SK-N-SH (cell line): ENCODE results near the gene RALBP1. TPM values are rescaled to one million over a fixed set of nuclear protein-coding genes. Genes with fewer than 3 reads are reported as not detected.
"Not testable (repeated sequence)": the region's sequence is repeated elsewhere in the genome, so short reads cannot be mapped to it uniquely, and the experiment has no call there.

Source experiments
- CTCF ChIA-PET: fragments of 300-600, 350-600 bp; formaldehyde crosslinking; extraction: SDS; loops from one replicate; lab custom pipeline; 2021; lab: Yijun Ruan, JAX
- POLR2A ChIA-PET: fragments of 350-600 bp; sonication (Branson Sonifier 250); formaldehyde crosslinking; extraction: SDS; loops from one replicate; lab custom pipeline; 2020; ENCODE audit warnings: antibody characterized with exemption, inconsistent platforms; lab: Yijun Ruan, JAX
- DNase-seq: peaks from one replicate; pipeline ENCODE4 v3.0.0; 2012
- H2AFZ ChIP-seq: fragments of 200-600 bp; sonication (generic); 2 replicates; pipeline ENCODE4 v1.8.1; 2016; ENCODE audit warnings: antibody characterized with exemption, mild to moderate bottlenecking, low read depth
- H3F3A ChIP-seq: fragments of 200-600 bp; sonication (generic); replicated peaks from 2 replicates; pipeline ENCODE3; 2016; ENCODE audit warnings: antibody characterized with exemption, mild to moderate bottlenecking; ENCODE audit not compliant: insufficient read depth
- H3K27ac ChIP-seq, 2 experiments: fragments of 200-500 bp in 1 of 2; fragments of 200-600 bp in 1 of 2; sonication (Bioruptor generic) in 1 of 2; sonication (generic), shearing (Covaris generic) in 1 of 2; 2 replicates each; pipeline versions ENCODE4 v1.5.1 to v1.6.1; 2014 to 2016; ENCODE audit warnings: low read depth in 2 of 2, inconsistent platforms in 1 of 2, low read length in 1 of 2, mild to moderate bottlenecking in 1 of 2, mixed read lengths in 1 of 2
- H3K27me3 ChIP-seq: fragments of 200-600 bp; sonication (generic), shearing (Covaris generic); 2 replicates; pipeline ENCODE4 v1.6.1; 2016; ENCODE audit warnings: mixed run types; ENCODE audit not compliant: insufficient read depth
- H3K36me3 ChIP-seq, 2 experiments: fragments of 200-500 bp in 1 of 2; fragments of 200-600 bp in 1 of 2; sonication (Bioruptor generic) in 1 of 2; sonication (generic) in 1 of 2; replicated peaks in 1 of 2; 2 replicates each; pipeline versions ENCODE3 to v1.5.1; 2014 to 2016; ENCODE audit warnings: low read length in 1 of 2, mild to moderate bottlenecking in 1 of 2; ENCODE audit not compliant: insufficient read depth in 2 of 2, control insufficient read depth in 1 of 2
- H3K4me1 ChIP-seq, 2 experiments: fragments of 200-500 bp in 1 of 2; fragments of 200-600 bp in 1 of 2; sonication (Bioruptor generic) in 1 of 2; sonication (generic), shearing (Covaris generic) in 1 of 2; 2 replicates each; pipeline versions ENCODE4 v1.5.1 to v1.6.1; 2014 to 2016; ENCODE audit warnings: low read depth in 1 of 2, low read length in 1 of 2, mixed run types in 1 of 2; ENCODE audit not compliant: insufficient read depth in 2 of 2, control insufficient read depth in 1 of 2
- H3K4me2 ChIP-seq: fragments of 200-600 bp; sonication (generic), shearing (Covaris generic); 2 replicates; pipeline ENCODE4 v1.6.1; 2017; ENCODE audit warnings: mixed run types
- H3K4me3 ChIP-seq, 2 experiments: fragments of 200-500 bp in 1 of 2; fragments of 200-600 bp in 1 of 2; sonication (Bioruptor generic) in 1 of 2; sonication (generic), shearing (Covaris generic) in 1 of 2; 2 replicates each; pipeline versions ENCODE4 v1.5.1 to v1.8.1; 2014 to 2016; ENCODE audit warnings: low read depth in 2 of 2, inconsistent platforms in 1 of 2, low read length in 1 of 2, mild to moderate bottlenecking in 1 of 2, mixed read lengths in 1 of 2, moderate library complexity in 1 of 2
- H3K79me2 ChIP-seq: fragments of 200-600 bp; sonication (generic); 2 replicates; pipeline ENCODE4 v1.8.1; 2017; ENCODE audit warnings: mild to moderate bottlenecking; ENCODE audit not compliant: insufficient read depth
- H3K9ac ChIP-seq: fragments of 200-600 bp; sonication (generic); 2 replicates; pipeline ENCODE4 v1.6.1; 2017; ENCODE audit warnings: mixed run types
- H3K9me2 ChIP-seq: fragments of 200-600 bp; sonication (generic); 2 replicates; pipeline ENCODE4 v1.6.1; 2017; ENCODE audit warnings: mixed run types
- H3K9me3 ChIP-seq: fragments of 200-600 bp; sonication (generic); 2 replicates; pipeline ENCODE4 v1.6.1; 2017; ENCODE audit warnings: mixed run types, mild to moderate bottlenecking, moderate library complexity
- H4K20me1 ChIP-seq: fragments of 200-600 bp; sonication (generic); 2 replicates; pipeline ENCODE4 v1.6.1; 2017; ENCODE audit warnings: mild to moderate bottlenecking, mixed run types; ENCODE audit not compliant: insufficient read depth
- CHD2 ChIP-seq: fragments of 150-350 bp; IDR thresholded peaks from 2 replicates; pipeline ENCODE4 v1.6.1; 2018; ENCODE audit warnings: low read length; ENCODE audit not compliant: partially characterized antibody
- EP300 ChIP-seq, 2 experiments: IDR thresholded peaks; 2 replicates each; pipeline versions ENCODE4 v1.4.0 to v1.6.1; 2012; ENCODE audit warnings: borderline replicate concordance in 1 of 2, low read depth in 1 of 2, low read length in 1 of 2
- FOSL2 ChIP-seq: IDR thresholded peaks from 2 replicates; pipeline ENCODE4 v1.4.0; 2012; ENCODE audit warnings: low read depth, mild to moderate bottlenecking, moderate library complexity, borderline replicate concordance
- FOXM1 ChIP-seq: IDR thresholded peaks from 2 replicates; pipeline ENCODE4 v1.4.0; 2012; ENCODE audit warnings: low read depth, mild to moderate bottlenecking
- GATA2 ChIP-seq: sonication (generic); formaldehyde crosslinking; IDR thresholded peaks from 2 replicates; pipeline ENCODE4 v1.5.0; 2020; ENCODE audit warnings: mild to moderate bottlenecking, missing genetic modification reagents
- MEF2A ChIP-seq: IDR thresholded peaks from 2 replicates; pipeline ENCODE4 v1.4.0; 2012; ENCODE audit warnings: low read depth, borderline replicate concordance
- NFIC ChIP-seq: IDR thresholded peaks from 2 replicates; pipeline ENCODE4 v1.4.0; 2012; ENCODE audit warnings: borderline replicate concordance
- RAD21 ChIP-seq: IDR thresholded peaks from 2 replicates; pipeline ENCODE4 v1.6.1; 2012; ENCODE audit warnings: mild to moderate bottlenecking, low read length
- RCOR1 ChIP-seq: fragments of 150-350 bp; IDR thresholded peaks from 2 replicates; pipeline ENCODE4 v1.6.1; 2017; ENCODE audit warnings: antibody characterized with exemption, low read length
- RXRA ChIP-seq: IDR thresholded peaks from 2 replicates; pipeline ENCODE4 v1.4.0; 2012; ENCODE audit warnings: low read depth, mild to moderate bottlenecking, borderline replicate concordance
- SMC3 ChIP-seq: IDR thresholded peaks from 2 replicates; pipeline ENCODE4 v1.6.1; 2012; ENCODE audit warnings: low read depth, low read length, improper control_type of control experiment
- TEAD4 ChIP-seq: IDR thresholded peaks from 2 replicates; pipeline ENCODE4 v1.4.0; 2012; ENCODE audit warnings: mild to moderate bottlenecking, borderline replicate concordance; ENCODE audit not compliant: insufficient read depth
- YY1 ChIP-seq: IDR thresholded peaks from 2 replicates; pipeline ENCODE4 v1.4.0; 2012; ENCODE audit warnings: low read depth, mild to moderate bottlenecking
- WGBS: methylation state at CpG from one replicate; pipeline ENCODE4 v1.1.6; 2017; ENCODE audit warnings: low lambda C conversion rate; 5-methylcytosine and 5-hydroxymethylcytosine counted together
- polyA plus RNA-seq, 3 experiments: library from polyadenylated mRNA; depleted of rRNA; stranded (reverse); fragments of >200 nt; gene quantifications; 2 replicates each; pipeline ENCODE4 v1.2.3, GENCODE V29; 2012
- TF ChIP-seq, protein P1 (sequence below): IDR thresholded peaks from 2 replicates; pipeline ENCODE4 v1.4.0; 2012; ENCODE audit warnings: low read depth, borderline replicate concordance
- TF ChIP-seq, protein P2 (sequence below): IDR thresholded peaks from 2 replicates; pipeline ENCODE4 v1.4.0; 2012; ENCODE audit warnings: low read depth

The RALBP1 gene
- polyA plus RNA-seq, 1 of the 3 experiments (the other 2 are of a cell fraction) = 43.8 TPM

DNA sequence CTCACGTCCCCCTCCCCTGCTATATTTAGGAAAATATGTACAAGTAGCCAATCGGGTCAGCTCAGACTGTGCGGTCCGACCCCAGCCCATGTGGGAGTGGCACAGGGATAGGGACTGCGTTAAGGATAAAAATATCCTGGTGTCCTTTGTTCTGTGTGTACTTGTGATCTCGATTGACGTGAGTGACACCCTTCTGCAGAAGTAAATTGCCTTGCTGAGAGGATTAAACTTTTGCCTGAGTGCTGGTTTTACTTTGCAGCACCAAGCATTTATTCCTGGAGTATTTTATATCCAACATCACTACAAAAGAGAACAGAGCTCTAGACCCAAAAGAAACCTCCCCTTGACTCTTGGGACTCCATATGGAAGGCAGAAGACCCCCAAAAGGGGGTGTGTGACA lies 28.0 kb upstream of the RALBP1 start (continued):
- TF ChIP-seq FOSL2 (no peak), YY1 (no peak)

DNA sequence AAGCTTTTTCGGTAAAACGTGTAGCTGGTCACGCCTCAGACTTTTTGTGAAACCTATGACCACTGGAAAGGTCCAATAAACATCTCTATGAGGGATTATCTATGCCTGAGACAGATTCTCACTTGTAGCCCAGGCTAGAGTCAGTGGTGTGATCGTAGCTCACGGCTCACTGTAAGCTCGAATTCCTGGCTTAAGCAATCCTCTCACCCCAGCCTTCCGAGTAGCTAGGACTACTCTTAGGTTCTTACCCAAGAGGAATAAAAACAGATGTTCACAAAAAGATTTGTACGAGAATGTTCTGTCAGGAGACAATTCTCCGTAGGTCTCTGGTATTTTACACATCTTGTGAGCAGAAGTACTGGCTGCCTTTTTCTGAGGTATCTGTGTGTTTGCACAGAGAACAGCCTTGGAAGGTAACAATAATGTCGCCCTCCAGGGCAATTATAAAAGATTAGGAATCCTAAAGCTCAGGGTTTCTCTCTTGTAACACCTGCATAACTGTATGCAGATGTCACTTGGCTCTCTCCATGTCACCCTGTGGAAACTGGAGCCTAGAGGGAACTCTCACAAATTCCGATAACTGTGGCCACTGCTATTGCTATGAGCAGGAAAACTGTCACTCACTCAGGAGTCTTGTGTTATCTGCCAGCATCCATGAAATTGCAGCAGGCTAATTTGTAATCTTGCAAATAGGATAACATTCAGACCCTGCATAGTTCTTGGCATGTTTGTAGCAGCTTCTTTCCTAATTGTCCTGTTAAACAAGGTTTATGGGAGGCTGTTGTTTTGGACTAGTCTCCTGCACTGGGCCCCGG lies 25.5 kb upstream of the RALBP1 start:
- DNase-seq = no peak
- H3K79me2 ChIP-seq = no peaks in the 10 kb centered on the region
- ChIA-PET POLR2A (no interaction called here), CTCF (interaction anchor here (0.8 to 0.9 kb wide), 2 partner anchors 9 to 308 kb away, joined by 3 to 4 read pairs; no protein-coding TSS in a partner anchor)
- H3K9ac ChIP-seq = no peak overlapping the region
- no peaks in the 10 kb centered on the region for H3K9me3 ChIP-seq
- no peaks in the 10 kb centered on the region for H3F3A ChIP-seq
- no peaks in the 10 kb centered on the region for H3K4me1 ChIP-seq
- H3K4me3 ChIP-seq = no peak overlapping the region
- H4K20me1 ChIP-seq = no peaks in the 10 kb centered on the region
- no peak overlapping the region for H3K27ac ChIP-seq
- H3K4me2 ChIP-seq = no peak overlapping the region
- no peak overlapping the region for H2AFZ ChIP-seq
- 54% methylated on average over 12 of the region's 12 CpGs for WGBS
- no peak for TF ChIP-seq SMC3
- no peak for TF ChIP-seq TEAD4
- no peak for TF ChIP-seq NFIC
- no peak for TF ChIP-seq MEF2A
- no peaks in the 10 kb centered on the region for H3K27me3 ChIP-seq
- H3K9me2 ChIP-seq = no peaks in the 10 kb centered on the region
- no peaks in the 10 kb centered on the region for H3K36me3 ChIP-seq

DNA sequence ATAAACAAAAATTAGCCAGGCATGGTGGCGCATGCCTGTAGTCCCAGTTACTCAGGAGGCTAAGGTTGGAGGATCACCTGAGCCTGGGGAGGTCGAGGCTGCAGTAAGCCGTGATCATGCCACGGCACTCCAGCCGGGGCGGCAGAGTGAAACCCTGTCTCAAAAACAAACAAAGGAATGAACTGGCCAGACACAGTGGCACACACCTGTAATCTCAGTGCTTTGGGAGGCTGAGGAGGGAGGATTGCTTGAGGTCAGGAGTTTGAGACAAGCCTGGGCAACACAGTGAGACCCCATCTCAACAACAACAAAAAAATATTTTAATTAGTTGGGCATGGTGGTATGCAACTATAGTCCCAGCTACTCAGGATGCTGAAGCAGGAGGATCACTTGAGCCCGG lies 24.4 kb upstream of the RALBP1 start:
- H2AFZ ChIP-seq, H3K9me2 ChIP-seq, H3K4me1 ChIP-seq, H3F3A ChIP-seq, H3K36me3 ChIP-seq, H3K27me3 ChIP-seq, H3K27ac ChIP-seq, H4K20me1 ChIP-seq, POLR2A ChIA-PET, H3K9me3 ChIP-seq, H3K79me2 ChIP-seq, H3K4me2 ChIP-seq, CTCF ChIA-PET, H3K4me3 ChIP-seq, H3K9ac ChIP-seq, DNase-seq: not testable (repeated sequence)
- 81% methylated on average over 7 of the region's 7 CpGs for WGBS

DNA sequence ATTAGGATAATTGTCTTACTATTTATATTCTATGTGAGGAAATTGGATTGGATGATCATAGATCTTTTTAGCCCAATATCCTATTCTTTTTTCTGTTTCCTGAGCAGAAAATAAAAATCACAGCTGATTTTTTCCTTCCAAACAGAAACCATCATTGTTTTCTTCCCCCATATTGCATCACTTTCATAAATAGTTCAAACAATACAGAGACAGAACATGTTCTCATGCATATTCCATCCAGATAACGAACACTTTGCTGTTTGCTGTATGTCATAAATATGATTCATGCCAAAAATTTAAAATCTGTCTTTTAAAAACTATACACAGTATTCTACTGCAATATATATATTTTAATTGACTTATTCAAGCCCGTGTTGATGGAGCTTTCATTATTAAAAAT lies 22.0 kb upstream of the RALBP1 start:
- no peaks in the 10 kb centered on the region for H3K27me3 ChIP-seq
- no peaks in the 10 kb centered on the region for H3K9me2 ChIP-seq
- no peak overlapping the region for H3K4me2 ChIP-seq
- no peak for DNase-seq
- H3K9me3 ChIP-seq = no peaks in the 10 kb centered on the region
- H4K20me1 ChIP-seq = no peaks in the 10 kb centered on the region
- H3K9ac ChIP-seq = no peak overlapping the region
- H3K36me3 ChIP-seq = no peaks in the 10 kb centered on the region
- no peak overlapping the region for H3K27ac ChIP-seq
- H3F3A ChIP-seq = no peaks in the 10 kb centered on the region
- ChIA-PET POLR2A (no interaction called here), CTCF (interaction anchor here (1.0 kb wide), 1 partner anchor 63 kb away, joined by 3 read pairs; no protein-coding TSS in a partner anchor)
- no peak overlapping the region for H3K4me3 ChIP-seq
- no peaks in the 10 kb centered on the region for H3K79me2 ChIP-seq
- no peak overlapping the region; the same call in 1 of the 2 replicates for H2AFZ ChIP-seq
- WGBS = 31% methylated on average over 2 of the region's 2 CpGs
- no peaks in the 10 kb centered on the region for H3K4me1 ChIP-seq
- TF ChIP-seq EP300 (IDR thresholded peaks at IDR 0.05; ENCODE audit: borderline replicate concordance in 1 of 2, low read depth in 1 of 2, low read length in 1 of 2) (no peak), RCOR1 (no peak), FOXM1 (no peak), RXRA (no peak), CHD2 (no peak), SMC3 (no peak), FOSL2 (no peak), GATA2 (CRISPR knock-in tag) (no peak), RAD21 (no peak), YY1 (no peak)
- TF ChIP-seq, protein P1, sequence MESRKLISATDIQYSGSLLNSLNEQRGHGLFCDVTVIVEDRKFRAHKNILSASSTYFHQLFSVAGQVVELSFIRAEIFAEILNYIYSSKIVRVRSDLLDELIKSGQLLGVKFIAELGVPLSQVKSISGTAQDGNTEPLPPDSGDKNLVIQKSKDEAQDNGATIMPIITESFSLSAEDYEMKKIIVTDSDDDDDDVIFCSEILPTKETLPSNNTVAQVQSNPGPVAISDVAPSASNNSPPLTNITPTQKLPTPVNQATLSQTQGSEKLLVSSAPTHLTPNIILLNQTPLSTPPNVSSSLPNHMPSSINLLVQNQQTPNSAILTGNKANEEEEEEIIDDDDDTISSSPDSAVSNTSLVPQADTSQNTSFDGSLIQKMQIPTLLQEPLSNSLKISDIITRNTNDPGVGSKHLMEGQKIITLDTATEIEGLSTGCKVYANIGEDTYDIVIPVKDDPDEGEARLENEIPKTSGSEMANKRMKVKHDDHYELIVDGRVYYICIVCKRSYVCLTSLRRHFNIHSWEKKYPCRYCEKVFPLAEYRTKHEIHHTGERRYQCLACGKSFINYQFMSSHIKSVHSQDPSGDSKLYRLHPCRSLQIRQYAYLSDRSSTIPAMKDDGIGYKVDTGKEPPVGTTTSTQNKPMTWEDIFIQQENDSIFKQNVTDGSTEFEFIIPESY = no peak
- TF ChIP-seq, protein P2, sequence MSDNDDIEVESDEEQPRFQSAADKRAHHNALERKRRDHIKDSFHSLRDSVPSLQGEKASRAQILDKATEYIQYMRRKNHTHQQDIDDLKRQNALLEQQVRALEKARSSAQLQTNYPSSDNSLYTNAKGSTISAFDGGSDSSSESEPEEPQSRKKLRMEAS = no peak
